SU-DHL-6 (cell line): ENCODE results near the gene BMPR2.

Source experiments
- EZH2phosphoT487 ChIP-seq: fragments of 200-600 bp; sonication (generic), shearing (Covaris generic); conservative IDR thresholded peaks from 2 replicates; pipeline ENCODE4 v1.6.1; 2018; ENCODE audit warnings: mild to moderate bottlenecking, antibody characterized with exemption, low read length, moderate library complexity, mixed read lengths
- TF ChIP-seq, protein P1 (sequence below): fragments of 200-600 bp; sonication (generic); IDR thresholded peaks from one replicate; pipeline ENCODE4 v1.5.1; 2017; ENCODE audit warnings: antibody characterized with exemption, mild to moderate bottlenecking, low read length, moderate library complexity; ENCODE audit not compliant: insufficient read depth, poor library complexity, severe bottlenecking

DNA sequence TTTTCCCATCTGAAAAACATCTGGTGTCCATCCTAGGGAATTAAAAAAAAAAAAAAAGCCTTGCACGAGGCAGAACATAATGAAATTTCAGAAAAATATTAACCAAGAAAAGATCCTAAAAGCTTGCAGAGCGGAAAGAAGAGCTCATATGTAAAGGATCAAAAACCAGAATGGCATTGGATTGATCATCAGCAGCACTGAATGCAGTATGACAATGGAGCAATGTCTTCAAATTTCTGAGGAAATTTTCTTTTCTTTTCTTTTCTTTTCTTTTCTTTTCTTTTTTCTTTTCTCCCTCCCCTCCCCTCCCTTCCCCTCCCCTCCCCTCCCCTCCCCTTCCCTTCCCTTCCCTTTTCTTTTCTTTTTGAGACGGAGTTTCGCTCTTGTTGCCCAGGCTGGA is 237.4 kb downstream of the BMPR2 start:
- TF ChIP-seq, protein P1, sequence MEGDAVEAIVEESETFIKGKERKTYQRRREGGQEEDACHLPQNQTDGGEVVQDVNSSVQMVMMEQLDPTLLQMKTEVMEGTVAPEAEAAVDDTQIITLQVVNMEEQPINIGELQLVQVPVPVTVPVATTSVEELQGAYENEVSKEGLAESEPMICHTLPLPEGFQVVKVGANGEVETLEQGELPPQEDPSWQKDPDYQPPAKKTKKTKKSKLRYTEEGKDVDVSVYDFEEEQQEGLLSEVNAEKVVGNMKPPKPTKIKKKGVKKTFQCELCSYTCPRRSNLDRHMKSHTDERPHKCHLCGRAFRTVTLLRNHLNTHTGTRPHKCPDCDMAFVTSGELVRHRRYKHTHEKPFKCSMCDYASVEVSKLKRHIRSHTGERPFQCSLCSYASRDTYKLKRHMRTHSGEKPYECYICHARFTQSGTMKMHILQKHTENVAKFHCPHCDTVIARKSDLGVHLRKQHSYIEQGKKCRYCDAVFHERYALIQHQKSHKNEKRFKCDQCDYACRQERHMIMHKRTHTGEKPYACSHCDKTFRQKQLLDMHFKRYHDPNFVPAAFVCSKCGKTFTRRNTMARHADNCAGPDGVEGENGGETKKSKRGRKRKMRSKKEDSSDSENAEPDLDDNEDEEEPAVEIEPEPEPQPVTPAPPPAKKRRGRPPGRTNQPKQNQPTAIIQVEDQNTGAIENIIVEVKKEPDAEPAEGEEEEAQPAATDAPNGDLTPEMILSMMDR: no peak
- no peak for TF ChIP-seq EZH2phosphoT487
